GM19455 (cell line): Measurements from ENCODE around the gene A1BG.
A peak's percentile ranks its signal among the peaks of the same experiment; 100 is the strongest.
"Not testable (repeated sequence)": the region's sequence is repeated elsewhere in the genome, so short reads cannot be mapped to it uniquely, and the experiment has no call there.

Experiments used
- ATAC-seq: cut with Tn5 transposase; IDR thresholded peaks from one replicate; pipeline ENCODE4 v1.9.1; 2021; ENCODE audit not compliant: unreplicated experiment

A1BG gene

DNA sequence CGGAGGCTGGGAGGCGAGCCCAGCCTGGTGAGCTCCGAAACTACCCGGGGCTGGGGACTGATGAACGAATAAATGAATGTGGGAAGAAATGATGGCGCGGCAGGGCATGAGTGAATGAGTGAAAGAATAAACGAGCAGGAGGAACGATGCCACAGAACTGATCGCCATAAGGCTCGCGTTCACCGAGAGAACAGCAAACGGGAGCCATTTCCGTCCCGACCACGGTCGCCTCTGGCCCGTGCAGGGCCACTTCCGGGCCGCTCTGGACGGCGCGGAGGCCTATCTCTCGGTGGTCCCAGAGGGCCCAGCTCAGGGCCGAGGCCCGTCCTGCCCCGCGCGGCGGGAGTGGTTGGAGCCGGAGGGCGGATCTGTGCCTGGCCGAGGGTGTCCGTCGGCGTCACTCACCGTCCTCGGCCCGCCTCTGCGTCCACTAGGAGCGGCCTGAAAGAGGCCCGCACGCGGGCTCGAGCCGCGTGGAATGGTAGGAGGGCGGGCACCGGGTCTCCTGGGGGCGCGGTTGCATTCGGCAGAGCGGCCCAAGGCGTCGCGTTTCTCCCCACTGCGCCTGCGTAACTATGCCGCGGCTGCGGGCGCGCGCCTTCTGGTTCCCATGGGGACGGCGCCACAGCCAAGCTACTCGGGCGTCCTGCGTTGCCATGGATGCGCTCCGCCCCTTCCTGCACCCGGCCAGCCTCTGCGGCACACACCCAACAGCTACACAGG is 9.1 kb upstream of the A1BG start, which contains the start of gene ZNF497:
TSS of gene ZNF497 (minus strand) at position 480 of the 723 bp plus-strand sequence. CDS start 5,116 bp downstream, outside the sequence.
- ATAC-seq, result peak; percentile 79

DNA sequence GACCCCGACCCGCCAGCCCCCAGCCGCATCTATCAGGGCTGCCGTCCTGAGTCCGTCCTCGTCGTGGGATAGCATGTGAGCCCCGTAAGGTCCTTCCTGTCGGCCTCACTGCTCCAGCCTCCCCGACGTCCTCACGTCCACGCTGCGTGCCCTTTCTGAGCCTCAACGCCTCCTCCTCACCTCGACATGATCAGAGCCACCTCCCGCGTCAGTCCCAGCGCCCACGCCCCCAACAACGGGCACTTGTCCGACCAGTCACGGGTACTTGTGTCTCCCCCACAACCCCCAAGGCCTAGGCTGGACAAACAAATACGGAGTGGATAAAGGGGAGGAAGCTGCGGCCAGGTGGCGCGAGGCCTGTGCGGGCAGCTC is 8.6 kb upstream of the A1BG start:
- ATAC-seq, result peak; percentile 7

DNA sequence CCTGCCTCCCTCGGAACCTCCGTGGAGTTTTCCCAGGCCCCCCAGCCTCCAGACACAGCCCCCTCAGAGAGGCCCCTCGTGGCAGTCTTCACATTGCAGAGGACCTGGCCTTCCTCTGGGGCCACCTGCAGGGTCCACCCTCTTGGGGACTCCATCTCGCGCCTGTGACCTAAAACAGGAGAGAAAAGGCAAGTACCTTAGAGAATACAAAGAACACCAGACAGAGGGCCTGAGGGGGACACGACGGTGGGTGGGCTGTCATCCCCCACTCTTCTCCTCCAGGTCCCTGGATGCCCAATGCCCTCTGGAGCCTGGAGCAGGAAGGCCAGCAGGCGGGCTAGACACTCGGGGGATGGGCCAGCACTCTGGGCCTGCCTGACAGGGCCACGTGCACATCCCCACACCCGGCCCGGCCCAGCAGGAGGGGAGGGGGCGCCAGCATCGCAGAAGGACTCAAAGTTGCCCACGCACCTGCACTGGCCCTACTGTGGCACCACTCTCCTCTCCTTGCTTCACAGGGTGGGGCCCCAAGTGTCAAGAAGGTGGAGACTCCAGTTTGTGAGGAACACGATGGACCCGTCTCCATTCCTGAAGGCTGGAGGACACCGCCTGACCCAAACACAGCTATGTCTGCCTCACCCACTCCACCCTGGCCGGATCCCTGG is 4.3 kb upstream of the A1BG start:
- ATAC-seq, result no peak

DNA sequence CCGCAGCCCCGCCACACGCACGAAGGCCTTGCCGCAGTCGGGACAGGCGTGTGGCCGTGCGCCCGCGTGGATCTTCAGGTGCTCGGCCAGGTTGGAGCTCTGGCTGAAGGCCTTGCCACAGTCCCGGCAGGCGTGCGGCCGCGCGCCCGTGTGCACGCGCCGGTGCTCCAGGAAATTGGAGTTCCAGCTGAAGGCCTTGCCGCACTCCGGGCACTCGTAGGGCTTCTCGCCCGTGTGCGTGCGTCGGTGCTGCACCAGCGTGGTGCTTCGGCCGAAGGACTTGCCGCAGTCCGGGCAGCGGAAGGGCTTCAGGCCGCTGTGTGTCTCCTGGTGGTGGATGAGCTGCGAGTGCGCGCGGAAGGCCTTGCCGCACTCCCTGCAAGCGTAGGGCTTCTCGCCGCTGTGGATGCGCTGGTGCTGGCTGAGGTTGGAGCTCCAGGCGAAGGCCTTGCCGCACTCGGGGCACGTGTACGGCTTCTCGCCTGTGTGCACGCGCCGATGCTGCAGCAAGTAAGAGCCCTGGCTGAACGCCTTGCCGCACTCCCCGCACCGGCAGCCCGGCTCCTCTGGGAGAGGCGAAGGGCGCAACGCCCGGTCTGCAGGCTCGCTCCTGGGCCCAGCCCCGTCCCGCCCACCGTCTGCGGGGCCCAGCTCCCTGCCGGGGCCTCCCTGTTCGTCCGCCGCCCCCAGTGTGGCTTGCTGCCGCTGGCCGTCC is 3.6 kb upstream of the A1BG start:
- ATAC-seq, result no peak

DNA sequence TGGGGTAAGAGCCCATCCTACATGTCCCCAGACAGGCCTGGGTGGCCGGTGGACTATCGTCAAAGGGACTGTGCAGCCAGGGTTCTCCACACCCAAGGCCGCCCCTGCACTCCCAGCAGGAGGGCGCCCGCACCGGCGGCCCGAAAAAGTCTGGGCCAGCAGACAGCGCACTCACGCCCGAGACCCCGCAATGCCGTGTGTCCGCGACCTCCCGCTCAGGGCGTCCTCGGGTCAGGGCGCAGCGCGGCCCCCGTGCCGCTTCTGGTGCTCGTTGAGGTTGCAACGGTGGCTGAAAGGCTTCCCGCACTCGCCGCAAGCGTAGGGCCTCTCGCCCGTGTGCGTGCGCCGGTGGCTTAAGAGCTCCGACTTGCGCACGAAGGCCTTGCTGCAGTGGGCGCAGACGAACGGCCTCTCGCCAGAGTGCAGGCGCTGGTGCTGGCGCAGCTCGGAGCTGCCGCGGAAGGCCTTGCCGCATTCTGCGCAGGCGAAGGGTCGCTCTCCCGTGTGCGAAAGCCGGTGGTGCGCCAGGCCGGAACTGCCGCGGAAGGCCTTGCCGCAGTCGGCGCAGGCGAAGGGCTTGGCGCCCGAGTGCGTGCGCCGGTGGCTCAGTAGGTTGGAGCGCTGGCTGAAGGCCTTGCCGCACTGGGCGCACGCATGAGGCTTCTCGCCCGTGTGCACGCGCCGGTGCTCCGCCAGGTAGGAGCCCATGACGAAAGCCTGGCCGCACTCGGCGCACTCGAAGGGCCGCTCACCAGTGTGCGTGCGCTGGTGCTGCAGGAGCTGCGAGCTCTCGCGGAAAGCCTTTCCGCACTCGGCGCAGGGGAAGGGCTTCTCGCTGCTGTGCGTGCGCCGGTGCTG is 2.8 kb upstream of the A1BG start:
- no peak for ATAC-seq

DNA sequence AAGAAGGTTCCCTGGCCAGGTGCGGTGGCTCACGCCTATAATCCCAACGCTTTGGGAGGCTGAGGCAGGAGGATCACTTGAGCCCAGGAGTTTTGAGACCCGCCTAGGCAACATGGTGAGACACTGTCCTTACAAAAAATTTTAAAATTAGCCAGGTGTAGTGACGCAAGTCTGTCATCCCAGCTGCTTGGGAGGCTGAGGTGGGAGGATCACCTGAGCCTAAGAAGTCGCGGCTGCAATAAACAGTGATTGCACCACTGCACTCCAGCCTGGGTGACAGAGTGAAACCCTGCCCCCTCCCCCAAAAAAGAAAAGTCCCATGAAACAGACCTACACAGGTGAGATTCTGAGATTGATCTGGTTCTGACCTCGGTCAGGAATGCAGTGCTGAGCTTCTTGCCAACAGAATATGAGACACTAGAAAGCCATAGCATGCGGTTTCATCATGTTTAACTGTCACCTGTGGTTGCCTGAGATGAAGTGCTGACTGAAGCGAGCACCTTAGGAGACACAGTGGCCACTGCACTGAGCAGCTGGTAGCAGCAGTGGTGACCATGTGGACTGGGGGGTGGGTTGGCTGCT is 2.0 kb upstream of the A1BG start:
- ATAC-seq, result no peak

DNA sequence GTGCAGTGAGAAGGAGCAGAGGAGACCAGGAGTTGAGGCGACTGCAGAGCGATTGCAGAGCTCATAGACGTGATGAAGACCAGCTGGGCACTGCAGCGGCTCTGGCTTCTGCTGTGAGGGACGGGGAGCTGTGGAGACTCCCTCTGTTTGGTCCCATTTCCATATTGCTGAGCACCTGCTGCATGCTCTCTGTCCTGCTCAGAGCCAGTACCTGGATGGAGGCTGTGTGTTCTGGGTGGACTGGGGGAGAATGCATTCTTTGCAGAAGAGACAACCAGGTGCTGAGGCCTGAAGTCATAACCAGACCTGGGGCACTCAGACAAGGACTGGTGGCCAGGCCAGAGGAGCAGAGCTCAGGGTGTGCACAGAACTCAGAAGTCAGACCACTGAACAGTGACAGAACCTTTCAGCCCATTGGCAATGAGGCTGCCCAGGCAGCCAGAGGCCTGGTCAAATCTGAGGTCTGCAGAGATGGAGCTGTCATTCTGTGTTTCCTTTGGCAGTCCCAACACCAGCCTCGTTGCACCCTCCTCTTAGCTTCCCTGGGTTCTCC is 1.3 kb upstream of the A1BG start:
- no peak for ATAC-seq

DNA sequence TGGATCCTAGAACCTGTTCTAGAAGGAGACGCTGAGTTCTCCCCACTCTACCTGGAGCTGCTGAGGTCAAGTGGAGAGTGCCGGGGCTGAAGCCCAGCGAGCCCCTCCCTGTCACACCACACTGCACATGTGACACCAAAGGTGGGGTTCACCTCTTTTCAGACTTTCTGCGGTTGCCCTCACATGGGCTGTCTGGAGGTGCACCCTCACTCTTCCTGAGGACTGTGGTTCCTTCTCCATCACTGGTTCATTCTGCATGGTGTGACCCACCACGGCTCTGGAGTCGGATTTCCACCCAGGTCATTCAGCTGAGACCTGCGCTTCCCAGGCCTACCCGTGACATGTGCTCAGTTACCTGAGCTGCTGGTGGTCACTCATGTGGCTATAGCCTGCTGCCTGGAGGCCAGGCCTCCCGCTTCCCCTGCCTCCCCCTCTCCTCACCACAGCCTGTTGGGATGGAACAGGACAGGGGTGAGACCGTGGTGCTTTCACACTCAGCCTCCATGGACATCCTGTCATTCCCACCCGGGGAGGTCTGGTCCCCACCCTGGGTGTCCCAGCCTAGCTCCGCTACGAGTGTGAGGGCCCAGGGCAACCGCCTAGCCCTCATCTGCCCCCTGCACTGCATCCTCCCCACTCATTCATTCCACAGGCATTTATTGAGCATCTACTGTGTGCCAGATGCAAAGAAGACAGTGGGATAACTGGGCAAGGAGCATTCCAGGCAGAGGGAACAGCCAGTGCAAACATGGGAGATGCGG is 605 bp upstream of the A1BG start:
- no peak for ATAC-seq

DNA sequence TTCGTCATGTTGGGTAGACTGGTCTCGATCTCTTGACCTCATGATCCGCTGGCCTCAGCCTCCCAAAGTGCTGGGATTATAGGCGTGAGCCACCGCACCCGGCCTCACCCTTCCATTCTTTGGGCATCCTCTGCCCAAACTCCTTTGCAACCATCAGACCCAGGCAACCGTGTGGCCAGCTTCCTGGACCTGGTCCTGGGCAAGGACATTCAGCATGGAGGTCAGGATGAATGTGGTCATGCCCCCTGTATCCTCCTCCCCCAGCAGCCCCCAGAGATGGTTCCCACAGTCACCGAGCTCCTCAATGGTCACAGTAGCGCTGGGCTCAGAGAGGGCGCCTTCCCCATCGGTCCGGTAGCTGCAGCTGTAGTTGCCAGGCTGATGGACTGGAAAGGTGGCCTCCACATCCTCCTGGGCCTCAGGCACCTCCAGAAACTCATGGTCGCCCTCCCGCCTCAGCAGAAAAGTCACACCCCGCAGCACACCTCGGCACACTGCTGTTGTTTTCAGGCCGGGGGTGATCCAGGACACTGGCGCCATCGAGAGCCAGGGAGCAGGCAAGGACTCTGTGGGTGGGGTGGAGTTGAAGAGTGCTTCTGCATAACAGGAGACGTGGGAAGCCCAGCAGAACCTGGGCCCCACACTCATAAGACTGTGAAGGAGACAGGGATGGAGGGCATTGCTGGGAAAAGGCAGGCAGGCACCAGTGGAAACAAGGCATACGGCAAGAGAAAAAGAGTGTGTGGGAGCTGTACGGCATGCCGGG is 1.1 kb downstream of the A1BG start:
- no peak for ATAC-seq

DNA sequence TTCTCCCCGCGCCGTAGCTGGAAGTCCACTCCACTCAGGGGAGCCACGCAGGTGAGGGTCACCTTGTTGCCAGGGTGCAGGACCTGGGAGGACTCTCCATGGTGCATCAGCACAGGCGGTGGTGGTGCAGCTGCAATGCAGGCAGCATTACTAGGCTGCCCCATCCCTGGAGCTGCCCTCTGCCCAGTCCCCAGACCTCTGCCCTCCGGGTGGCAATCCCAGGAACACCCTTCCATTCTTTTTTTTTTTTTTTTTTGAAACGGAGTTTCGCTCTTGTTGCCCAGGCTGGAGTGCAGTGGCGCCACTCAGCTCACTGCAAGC is 1.8 kb downstream of the A1BG start:
- ATAC-seq, result no peak

DNA sequence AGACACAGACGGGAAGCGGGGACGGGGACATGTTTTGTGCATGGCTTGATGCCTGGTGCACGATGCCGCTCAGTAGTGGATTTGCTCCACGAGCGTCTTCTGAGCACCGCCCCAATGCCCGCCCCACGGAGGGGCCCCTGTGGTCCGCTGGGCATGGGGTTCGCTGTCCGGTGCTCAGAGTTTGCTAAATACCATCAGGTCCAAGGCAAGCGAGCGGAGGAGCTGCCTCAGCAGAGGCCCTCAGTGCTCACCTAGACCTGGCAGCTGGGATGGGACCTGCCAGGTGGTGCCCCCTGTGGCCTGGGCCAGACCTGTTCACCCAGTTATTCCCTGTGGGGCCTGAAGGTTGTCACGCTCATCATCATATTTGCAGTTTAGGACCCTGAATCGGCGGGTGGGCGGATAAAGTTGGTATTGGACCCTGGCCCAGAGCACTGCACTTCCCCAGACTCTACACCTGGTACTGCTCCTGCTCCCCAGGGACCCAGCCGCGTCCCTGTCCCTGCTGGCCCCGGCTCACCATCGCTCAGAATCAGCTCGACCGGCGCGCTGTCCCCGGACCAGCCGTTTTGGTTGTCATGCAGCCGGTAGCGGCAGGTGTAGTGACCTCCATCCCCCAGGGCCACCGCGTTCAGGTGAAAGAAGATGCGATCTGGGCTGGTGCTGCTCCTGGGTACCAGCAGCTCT is 2.3 kb downstream of the A1BG start:
- ATAC-seq, result no peak

DNA sequence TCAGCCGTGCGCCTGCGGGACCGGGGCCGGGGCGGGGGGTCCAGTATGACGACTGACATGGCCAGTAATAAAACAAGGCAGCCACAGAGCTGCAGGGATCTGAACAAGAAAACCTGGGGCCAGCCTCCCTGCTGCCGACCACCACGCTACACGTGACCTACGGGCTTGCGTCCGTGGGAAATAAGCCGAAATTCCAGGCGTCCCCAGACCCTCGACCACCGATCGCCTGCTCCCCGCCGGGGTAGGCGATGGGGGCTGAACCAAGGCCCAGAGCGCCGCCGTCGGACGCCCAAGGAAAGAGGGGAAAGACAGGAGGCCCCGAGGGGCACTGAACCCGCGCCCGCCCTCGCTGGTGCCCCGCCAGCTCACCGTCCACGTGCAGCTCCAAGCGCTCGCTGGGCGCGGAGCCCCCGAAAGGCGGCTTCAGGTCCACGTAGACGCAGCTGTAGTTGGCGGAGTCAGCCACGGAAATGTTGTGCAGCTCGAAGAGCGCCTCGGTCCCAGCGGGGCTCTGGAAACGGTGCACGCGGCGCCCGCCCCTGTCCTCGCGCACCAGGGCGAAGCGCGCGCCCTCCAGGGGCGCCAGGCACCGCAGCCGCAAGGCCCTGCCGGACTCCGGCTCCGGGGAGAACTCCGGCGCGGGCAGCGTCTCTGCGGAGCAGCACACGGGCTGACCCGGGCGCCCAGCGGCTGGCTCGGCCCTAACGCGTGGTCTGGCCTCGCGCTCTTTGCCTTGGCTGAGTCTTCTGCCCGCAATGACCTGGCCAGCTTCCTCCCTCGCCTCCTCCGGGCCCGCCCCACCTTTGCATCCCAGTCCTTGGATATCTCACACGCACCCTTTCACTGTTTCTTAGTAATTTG is 3.1 kb downstream of the A1BG start:
- no peak for ATAC-seq

DNA sequence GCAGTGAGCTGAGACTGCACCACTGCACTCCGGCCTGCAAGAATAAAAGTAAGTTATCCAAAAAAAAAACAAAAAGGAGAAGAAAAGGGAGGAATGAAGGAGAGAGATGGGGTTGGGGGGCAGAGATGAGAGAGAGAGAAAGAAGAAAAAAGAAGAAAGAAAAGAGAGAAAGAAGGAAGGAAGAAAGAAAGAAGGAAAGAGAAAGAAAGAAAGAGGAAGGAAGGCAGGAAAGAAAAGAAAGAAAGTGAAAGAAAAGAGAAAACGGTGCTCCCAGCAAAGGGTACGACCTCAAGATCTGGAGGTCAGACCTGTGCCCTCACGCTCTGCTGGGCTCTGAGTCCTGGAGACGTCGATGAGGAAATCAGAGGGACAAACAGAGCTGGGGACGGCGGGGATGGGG is 3.7 kb downstream of the A1BG start:
- no peak for ATAC-seq

DNA sequence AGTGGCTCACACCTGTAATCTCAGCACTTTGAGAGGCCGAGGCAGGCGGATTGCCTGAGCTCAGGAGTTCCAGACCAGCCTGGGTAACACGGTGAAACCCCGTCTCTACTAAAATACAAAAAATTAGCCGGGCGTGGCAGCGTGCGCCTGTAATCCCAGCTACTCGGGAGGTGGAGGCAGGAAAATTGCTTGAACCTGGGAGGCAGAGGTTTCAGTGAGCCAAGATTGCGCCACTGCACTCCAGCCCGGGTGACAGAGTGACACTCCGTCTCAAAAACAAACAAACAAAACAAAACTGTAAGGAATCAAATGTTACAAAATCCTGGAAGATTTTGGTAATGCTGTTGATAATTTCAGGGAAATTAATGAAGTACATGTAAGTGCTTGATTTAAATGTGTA is 5.2 kb downstream of the A1BG start:
- not testable (repeated sequence) for ATAC-seq

DNA sequence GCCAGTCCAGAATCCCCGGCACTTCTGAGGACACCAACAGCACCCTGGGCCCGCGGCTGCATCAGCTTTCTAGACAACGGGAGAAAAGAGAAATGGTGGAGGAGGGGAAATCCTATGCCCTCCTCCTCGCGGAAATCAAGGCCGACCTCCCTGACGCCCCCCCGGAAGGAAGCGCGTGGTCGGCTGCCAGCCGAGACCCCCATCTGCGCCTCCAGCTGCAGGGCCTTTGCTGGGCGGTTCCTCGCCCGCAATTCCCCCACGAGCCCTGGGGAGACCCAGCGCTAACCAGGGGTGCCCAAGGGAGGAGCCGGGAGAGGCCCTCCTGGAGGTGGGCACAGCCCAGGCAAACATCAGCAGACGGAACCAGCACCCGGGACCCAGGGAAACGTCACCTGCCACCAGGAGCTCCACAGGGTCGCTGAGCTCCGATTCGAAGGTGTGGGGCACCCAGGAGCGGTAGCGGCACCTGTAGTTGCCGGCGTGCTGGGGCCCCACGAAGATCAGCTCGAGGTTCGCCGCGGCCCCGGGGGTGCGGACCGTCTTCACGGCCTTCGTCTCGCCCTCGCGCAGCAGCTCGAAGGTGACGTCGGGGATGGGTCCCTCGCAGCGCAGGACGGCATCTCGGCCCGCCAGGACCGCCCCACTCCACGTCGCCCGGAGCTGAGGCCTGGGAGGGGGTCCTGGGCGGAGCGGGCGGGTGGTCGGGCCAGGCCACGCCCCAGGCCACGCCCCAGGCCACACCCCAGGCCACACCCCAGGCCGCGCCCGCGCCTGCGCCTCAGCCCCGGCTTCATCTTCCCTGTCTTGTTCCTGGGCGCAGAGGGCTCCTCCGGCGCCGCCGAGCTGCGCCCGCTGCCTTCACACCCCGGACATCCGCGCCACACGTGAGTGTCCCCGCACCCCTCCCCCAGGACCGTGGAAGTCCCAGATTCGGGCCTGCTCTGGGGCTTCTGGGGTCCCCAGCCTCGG is 6.0 kb downstream of the A1BG start:
- ATAC-seq, result peak; percentile 77

DNA sequence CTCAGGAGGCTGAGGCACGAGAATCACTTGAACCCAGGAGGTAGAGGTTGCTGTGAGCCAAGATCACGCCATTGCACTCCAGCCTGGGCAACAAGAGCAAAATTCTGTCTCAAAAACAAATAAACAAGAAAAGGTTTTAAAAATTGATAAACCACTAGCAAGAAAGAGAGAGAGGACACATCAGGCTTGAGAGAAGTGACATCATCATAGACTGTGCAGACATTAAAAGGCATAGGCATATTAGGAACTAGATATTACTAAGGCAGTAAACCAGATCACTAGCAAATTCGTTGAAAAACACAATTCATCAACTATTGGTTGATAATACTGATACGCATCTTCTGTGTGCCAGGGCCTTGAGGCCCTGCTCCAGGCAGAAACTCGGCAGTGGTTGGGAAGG is 7.7 kb downstream of the A1BG start:
- no peak for ATAC-seq
